Measurements from ENCODE around the gene INPP5J.
"Not testable (repeated sequence)": the region's sequence is repeated elsewhere in the genome, so short reads cannot be mapped to it uniquely, and the experiment has no call there.

INPP5J gene

DNA sequence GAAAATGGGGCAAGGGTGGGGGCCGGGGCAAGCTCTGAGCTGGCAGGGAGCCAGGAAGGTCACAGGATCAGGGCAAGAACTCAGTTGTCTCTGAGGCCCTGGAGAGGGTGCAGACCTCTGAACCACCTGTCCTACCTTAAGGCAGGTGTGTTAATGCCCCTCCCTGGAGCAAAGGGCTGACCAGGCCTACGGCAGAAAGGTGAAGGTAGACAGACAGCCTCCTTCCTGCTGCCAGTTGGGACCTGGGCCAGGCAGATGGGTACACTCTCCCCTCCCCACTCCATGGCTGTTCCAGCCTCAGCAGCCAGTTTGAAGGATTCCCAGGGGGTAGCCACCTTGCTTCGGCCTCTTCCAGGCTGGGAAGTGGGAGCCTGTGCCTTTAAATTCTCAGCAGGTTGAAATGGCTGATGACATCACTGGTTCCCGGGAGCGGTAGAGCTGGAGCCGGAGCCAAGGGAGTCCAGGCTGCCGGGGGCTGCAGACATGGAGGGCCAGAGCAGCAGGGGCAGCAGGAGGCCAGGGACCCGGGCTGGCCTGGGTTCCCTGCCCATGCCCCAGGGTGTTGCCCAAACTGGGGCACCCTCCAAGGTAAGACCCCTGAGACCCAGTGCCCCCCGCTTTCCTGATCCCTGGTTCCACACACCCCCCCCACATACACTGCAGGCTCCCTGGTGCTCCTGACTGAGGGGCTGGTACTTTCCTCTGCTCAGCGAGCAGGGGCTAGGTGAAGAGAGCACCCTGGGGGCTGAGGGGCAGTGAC, at the start of gene INPP5J:
Gene INPP5J, plus strand, starts transcription at position 435 of the 760 bp plus-strand sequence. Its CDS starts 49 bp downstream, at position 484.
- no peak for DNase-seq

DNA sequence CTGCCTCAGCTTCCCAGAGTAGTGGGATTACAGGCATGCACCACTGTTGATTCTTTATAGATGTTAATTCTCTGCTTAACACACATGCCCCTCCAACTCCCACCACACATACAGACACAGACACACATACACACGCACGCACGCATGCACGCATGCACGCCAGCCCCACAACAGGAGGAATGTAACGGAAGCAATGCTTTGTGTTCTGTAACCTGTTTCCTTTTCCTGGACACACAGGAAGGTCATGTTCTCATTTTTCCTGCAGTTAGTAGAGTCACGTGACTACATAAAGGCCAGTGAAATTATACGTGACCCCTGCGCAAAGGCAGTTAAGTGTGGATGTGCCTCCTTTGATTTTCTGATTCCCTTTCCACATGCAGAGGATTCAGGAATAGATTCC, 49.6 kb upstream of the INPP5J start:
- not testable (repeated sequence) for DNase-seq

DNA sequence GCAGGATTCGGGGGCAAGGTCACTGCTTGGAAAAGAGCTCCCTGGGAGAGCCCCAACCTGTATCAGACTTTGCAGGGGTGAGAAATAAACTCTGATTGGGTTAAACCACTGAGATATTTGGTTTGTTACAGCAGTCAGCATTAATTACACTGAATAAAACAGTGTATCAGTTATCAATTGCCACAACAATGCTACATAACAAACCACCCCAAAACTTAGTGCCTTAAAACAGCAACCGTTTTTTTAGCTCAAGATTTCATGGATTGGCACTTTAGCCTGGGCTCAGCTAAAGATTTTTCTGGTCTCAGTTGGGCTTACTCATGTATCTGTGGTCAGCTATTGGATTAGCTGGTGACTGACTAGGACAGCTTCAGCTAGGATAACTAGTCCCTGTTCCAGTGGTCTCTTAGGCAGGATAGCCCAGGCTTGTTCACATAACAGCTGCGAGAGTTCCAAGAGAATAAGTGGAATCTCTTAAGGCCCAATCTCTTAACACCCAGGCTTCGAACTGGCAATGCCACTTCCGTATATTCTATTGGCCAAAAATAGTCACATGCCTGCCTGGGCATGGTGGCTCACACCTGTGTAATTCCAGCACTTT, 49.1 kb upstream of the INPP5J start:
- DNase-seq = not testable (repeated sequence)

GRCh38 chr22:31075961-31076360, 46.8 kb upstream of the INPP5J start:
- no peak for DNase-seq

- no peak for DNase-seq
These were observed 45.1 kb upstream of the INPP5J start for GRCh38 chr22:31077681-31078080.

DNA sequence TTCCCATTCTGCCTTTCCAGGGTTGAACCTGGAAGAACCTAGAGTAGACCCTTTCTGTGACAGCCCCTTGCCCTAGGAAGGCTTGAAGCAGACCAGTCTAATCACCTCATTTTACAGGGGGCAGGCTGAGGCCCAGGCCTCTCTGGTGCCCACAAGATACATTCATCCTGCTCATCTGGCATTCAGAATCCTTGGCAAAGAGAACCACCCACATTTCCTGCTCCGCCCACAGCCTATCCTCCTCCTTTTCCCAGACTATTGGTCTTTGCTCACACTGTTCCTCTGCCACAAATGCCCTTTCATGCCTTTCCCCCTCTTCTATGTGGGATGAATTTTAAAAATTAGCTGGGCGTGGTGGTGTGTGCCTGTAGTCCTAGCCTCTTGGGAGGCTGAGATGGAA, 44.4 kb upstream of the INPP5J start:
- not testable (repeated sequence) for DNase-seq

GRCh38 chr22:31079095-31079642, 43.6 kb upstream of the INPP5J start:
- no peak for DNase-seq

GRCh38 chr22:31080164-31080847, 42.5 kb upstream of the INPP5J start:
- no peak for DNase-seq

GRCh38 chr22:31080848-31081649, 41.7 kb upstream of the INPP5J start, which contains the start of gene SMTN:
Gene SMTN (plus strand): TSS chr22:31081318. CDS start chr22:31083259, 1,941 bp downstream.
- DNase-seq = peak; percentile 81 to 83

DNA sequence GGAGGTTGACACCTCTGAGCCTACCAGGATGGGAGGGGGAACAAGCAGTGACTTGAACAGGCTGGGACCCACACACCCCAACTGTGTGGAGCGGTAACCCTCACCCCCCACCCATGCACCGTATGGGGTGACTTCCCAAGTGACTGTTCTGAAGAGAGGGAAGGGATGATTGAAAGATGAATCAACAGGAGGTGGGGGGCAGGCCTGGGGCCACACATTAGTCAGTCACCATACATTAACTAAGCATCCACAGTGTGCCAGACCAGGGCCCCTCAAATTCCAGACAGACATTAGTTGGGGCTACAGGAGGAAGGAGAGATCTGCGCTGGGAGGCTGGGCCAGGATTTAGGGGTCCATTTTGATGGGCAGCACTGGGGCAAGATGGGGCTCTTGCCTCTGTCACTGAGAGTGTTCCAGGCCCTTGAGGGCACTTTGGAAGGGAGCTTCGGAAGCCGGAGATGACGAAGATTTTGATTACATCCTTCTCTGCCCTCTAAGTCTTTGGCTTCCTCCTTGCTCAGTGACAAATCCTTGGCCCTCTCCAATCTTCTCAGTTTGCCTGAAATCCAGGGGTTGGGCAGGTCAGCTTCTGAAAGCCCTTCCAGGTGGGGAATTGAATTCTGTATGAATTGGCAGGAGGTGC, 40.7 kb upstream of the INPP5J start:
- DNase-seq = no peak

DNA sequence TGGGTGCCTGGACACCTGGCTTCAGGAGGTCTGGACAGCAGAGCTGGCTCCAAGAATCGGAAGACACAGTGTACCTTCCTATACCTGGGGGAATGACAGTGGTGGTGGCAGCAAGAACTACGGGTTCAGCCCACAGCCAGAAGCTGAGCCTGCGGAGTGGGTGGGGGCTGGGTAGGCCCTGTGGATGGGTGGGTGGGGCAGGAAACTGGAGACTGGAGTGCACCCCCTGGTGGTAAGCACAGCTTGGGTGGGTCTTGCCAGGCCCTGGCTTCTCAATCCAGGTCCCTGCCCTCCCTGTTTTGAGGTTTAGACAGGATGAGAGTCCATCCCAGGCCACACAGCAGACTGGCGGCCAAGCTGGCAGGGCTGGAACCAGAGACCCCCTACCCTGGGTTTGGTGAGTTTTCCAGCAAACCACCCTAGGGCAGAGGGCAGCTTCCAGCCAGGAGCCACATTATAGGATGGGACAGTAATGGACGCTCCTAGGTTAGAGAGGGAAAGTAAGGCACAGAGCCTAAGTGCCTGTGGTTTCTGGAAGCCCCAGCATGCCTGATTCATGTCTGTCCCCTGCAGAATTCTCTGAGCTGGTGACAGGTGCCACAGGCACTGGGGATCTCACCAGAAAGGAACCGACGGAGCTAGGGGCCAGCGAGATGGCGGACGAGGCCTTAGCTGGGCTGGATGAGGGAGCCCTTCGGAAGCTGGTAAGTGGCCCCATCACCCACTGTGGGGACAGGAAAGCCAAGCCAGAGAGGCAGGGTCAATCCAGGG, 40.0 kb upstream of the INPP5J start:
- peak; percentile 48 to 52 for DNase-seq

GRCh38 chr22:31083377-31083768, 39.4 kb upstream of the INPP5J start:
- DNase-seq = no peak

DNA sequence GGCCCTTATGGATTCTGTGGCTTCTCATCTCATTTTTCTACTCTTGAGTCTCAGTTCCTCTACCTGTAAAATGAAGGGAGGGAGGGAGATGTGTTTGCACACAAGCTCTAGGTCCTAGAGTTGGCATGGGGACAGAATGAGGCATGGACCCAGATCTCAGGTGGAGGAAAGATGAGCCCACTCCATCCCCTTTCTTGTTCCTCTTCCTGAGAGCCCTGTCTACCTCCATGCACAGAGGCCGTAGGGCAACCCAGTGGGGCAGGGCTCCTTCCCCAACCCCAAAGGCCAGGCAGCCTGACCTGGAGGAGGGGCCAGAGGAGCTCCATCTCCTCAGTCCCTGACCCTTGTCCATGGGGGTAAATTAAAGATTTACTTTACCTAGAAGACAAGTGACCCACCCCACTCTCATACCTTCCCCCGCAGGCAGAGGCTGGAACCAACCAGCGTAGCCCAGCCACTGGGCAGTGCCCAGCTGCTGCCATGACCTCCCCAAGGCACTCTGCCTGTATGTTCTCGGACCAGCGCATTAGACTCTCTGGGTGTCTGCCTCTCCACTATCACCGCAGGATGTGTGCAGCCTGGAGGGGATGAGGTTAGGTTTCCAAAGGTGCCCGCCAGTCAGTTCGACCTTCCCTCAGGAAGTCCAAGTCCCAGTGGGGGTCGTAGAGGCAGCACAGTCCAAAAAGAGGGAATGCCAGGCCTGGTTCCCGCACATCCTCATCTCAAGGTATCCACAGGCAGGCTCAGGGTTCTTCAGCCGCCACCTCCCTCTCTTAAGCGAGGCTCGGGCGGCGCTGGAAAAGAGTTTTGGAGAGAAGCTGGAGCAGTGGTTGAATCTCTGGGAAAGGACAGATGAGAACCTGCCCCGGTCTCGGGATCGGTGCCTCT, 38.6 kb upstream of the INPP5J start:
- no peak for DNase-seq

DNA sequence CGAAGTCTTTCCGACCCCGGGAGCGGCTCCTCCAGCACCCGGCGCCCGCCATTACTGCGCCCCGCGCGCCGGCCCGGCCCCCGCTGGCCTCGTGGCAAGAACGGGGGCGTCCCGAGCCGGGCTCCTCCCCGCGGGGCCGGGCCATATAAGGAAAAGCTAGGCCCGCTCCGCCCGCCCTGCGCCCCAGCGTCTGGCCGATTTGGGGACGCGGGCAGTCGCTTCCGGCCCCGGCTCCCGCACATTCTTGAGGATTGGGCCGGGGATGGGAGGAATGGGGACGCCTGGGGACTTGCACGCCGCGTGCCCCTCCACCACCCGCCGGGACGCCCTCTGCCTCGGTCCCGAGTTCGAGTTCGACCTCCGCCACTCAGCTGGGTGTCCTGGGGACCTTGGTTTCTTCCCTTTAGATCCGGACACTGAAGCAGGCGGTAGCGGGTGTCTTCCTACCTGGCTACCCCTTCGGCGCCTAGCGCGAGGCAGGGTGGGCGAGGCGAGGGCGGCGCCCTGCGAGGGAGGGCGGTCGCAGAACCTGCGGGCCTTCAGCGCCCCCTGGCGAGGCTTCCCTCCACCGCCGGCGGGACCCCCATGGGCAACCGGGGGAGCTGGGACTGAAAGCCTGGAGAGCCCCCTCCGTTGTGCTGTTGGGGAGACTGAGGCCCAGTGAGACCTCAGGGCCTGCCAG, 37.8 kb upstream of the INPP5J start:
- peak; percentile 77 to 80 for DNase-seq

DNA sequence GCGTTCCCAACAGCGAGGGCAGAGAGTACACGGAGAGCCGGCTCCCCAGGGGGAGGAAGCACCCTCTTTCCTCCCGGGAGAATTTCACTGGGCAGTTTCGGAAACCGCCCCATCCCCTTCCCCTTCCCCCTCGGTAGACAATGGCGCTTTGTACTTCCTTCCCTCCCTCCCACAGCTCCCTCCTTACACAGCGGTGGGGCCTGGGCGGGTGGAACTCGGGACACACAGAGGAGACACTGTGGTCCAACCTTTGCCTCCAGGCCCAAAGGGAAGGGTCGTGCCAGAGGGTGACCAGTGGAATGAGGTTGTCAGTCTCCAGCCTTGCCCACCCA, 37.3 kb upstream of the INPP5J start:
- peak; percentile 60 to 66 for DNase-seq

DNA sequence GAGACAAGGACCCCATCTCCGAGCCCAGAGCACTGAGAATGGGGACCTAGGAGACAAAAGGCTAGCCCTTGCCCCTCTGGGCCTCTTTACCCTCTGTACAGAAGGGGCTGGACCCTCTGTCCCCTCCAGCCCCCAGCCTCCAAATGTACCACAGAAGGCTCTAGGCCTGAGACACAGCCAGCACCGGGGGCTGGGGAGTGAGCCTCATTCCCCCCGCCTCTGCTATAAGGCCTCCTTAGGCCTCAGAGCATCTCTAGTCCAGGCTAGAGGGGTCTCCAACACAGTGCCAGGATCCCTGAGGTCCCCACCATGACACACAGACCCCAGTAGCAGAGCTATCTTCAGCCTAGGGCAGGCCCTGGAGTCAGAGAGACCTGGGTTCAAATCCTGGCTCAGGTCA, 36.8 kb upstream of the INPP5J start:
- no peak for DNase-seq

DNA sequence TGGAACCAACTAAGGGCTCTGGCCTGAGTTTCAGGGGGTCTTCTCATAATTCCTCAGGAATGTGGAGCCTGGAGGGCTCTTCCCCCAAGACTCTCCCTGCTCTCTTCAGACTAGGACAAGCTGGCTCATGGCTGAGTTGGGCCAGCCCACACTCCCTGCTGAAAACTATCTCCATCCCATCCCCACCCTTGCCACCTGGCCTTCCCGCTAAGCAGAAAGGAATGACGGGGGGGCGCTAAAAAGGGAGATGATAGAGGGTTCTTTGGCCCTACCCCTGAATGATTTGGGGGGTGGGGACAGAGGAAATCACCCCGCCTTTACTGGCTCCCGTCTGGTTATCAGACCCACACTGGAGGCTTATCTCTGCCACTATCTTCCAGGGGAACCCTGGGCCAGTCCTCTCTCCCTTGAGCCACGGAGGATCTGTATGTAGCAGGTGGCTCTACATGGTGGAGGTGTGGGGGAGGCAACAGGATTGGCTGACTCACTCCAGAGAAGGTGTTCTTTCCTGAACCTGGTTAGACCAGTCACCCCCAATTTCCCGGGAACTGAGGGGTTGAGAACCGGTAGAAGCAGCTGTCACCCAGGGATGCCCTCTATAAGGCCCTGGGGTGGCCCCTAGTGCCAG, 35.9 kb upstream of the INPP5J start:
- no peak for DNase-seq

GRCh38 chr22:31087744-31088215, 35.0 kb upstream of the INPP5J start:
- DNase-seq = no peak
